GM19395 (cell line): ENCODE measurements around the gene ARHGEF9.

Experiments
- ATAC-seq: cut with Tn5 transposase; IDR thresholded peaks from one replicate; pipeline ENCODE4 v1.9.1; 2021; ENCODE audit warnings: mild to moderate bottlenecking, moderate library complexity; ENCODE audit not compliant: unreplicated experiment

ARHGEF9 gene

GRCh38 chrX:63747331-63747730, 37.7 kb downstream of the ARHGEF9 start:
- no peak for ATAC-seq

- peak; percentile 20 for ATAC-seq
These were observed 38.3 kb downstream of the ARHGEF9 start for GRCh38 chrX:63746715-63747114.

GRCh38 chrX:63746278-63746677, 38.7 kb downstream of the ARHGEF9 start:
- ATAC-seq: peak; percentile 80

GRCh38 chrX:63744850-63745394, 40.1 kb downstream of the ARHGEF9 start:
- ATAC-seq: no peak

GRCh38 chrX:63743596-63743995, 41.4 kb downstream of the ARHGEF9 start:
- ATAC-seq: no peak

GRCh38 chrX:63740382-63740781, 44.6 kb downstream of the ARHGEF9 start:
- ATAC-seq: peak; percentile 80

- ATAC-seq: peak; percentile 9
These were observed 45.1 kb downstream of the ARHGEF9 start for GRCh38 chrX:63739885-63740284.

GRCh38 chrX:63738696-63739095, 46.3 kb downstream of the ARHGEF9 start:
- no peak for ATAC-seq

GRCh38 chrX:63737131-63737921, 47.7 kb downstream of the ARHGEF9 start:
- no peak for ATAC-seq

- ATAC-seq: no peak
These were observed 49.1 kb downstream of the ARHGEF9 start for GRCh38 chrX:63735882-63736281.

- no peak for ATAC-seq
These were observed 64.7 kb downstream of the ARHGEF9 start for GRCh38 chrX:63720293-63720692.

- no peak for ATAC-seq
These were observed 65.4 kb downstream of the ARHGEF9 start for GRCh38 chrX:63719633-63720032.

GRCh38 chrX:63718010-63718694, 66.9 kb downstream of the ARHGEF9 start:
- ATAC-seq: peak; percentile 92

GRCh38 chrX:63713526-63713925, 71.5 kb downstream of the ARHGEF9 start:
- ATAC-seq: no peak

GRCh38 chrX:63708801-63709200, 76.2 kb downstream of the ARHGEF9 start:
- ATAC-seq: no peak

GRCh38 chrX:63702556-63702955, 82.5 kb downstream of the ARHGEF9 start:
- no peak for ATAC-seq

- peak; percentile 90 for ATAC-seq
These were observed 97.9 kb downstream of the ARHGEF9 start for GRCh38 chrX:63686878-63687714.

GRCh38 chrX:63680423-63680822, 104.6 kb downstream of the ARHGEF9 start:
- ATAC-seq: no peak

GRCh38 chrX:63679432-63679831, 105.6 kb downstream of the ARHGEF9 start:
- no peak for ATAC-seq

- peak; percentile 53 for ATAC-seq
These were observed 109.3 kb downstream of the ARHGEF9 start for GRCh38 chrX:63675716-63676115.

GRCh38 chrX:63673896-63674295, 111.1 kb downstream of the ARHGEF9 start:
- ATAC-seq: no peak
